ENCODE measurements around the gene NKD2.
"Not testable (repeated sequence)": the region's sequence is repeated elsewhere in the genome, so short reads cannot be mapped to it uniquely, and the experiment has no call there.

Gene NKD2

DNA sequence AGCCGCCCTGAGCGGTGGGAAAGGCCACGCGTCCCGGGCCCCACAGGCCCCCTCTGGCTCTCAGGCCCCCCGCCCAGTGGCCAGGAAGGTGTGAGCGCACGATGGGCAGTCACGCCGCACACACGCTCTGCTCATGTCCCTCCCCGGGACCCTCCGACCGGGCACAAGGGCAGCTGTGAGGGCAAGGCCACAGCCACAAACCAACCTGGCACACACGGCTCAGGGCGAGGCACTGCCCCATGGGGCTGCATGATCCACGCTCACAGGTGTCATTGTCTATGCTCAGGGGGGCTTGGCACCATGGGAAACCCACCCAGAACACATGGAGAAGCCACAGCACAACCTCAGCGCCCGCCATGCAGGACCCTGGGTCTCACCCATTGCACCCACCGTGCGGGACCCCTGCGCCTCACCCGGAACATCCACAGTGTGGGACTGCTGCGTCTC is 52.0 kb downstream of the NKD2 start:
- H3K27me3 ChIP-seq (ENCODE audit: insufficient read depth, low read length, poor library complexity, severe bottlenecking) = no peaks in the 10 kb centered on the region
- H2AFZ ChIP-seq (ENCODE audit: low read length) = no peak overlapping the region
- H3K4me1 ChIP-seq (ENCODE audit: insufficient read depth, low read length, poor library complexity, severe bottlenecking) = no peaks in the 10 kb centered on the region
- H3K4me3 ChIP-seq (ENCODE audit: low read length, poor library complexity, severe bottlenecking) = no peak overlapping the region
- H3K9ac ChIP-seq (ENCODE audit: low read depth, low read length, poor library complexity, severe bottlenecking) = no peak overlapping the region
- H3K4me2 ChIP-seq (ENCODE audit: low read depth, low read length, poor library complexity, severe bottlenecking) = no peak overlapping the region
- H3K79me2 ChIP-seq (ENCODE audit: insufficient read depth, low read length) = no peaks in the 10 kb centered on the region
- no peak for TF ChIP-seq EZH2phosphoT487 (IDR thresholded peaks at IDR 0.05; ENCODE audit: borderline replicate concordance)
- TF ChIP-seq, protein P1, sequence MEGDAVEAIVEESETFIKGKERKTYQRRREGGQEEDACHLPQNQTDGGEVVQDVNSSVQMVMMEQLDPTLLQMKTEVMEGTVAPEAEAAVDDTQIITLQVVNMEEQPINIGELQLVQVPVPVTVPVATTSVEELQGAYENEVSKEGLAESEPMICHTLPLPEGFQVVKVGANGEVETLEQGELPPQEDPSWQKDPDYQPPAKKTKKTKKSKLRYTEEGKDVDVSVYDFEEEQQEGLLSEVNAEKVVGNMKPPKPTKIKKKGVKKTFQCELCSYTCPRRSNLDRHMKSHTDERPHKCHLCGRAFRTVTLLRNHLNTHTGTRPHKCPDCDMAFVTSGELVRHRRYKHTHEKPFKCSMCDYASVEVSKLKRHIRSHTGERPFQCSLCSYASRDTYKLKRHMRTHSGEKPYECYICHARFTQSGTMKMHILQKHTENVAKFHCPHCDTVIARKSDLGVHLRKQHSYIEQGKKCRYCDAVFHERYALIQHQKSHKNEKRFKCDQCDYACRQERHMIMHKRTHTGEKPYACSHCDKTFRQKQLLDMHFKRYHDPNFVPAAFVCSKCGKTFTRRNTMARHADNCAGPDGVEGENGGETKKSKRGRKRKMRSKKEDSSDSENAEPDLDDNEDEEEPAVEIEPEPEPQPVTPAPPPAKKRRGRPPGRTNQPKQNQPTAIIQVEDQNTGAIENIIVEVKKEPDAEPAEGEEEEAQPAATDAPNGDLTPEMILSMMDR (conservative IDR thresholded peaks at IDR 0.05; ENCODE audit: low read length) = no peak
- no peaks in the 10 kb centered on the region for H3K9me3 ChIP-seq (ENCODE audit: insufficient read depth, low read depth, low read length)
- no peaks in the 10 kb centered on the region for H3K9me2 ChIP-seq (replicated peaks; ENCODE audit: low read depth, low read length)
- no peaks in the 10 kb centered on the region for H4K20me1 ChIP-seq (ENCODE audit: insufficient read depth, low read length, poor library complexity, severe bottlenecking)
- no peaks in the 10 kb centered on the region for H3K36me3 ChIP-seq (ENCODE audit: insufficient read depth, low read length)
- H3F3A ChIP-seq (ENCODE audit: low read depth) = no peaks in the 10 kb centered on the region

DNA sequence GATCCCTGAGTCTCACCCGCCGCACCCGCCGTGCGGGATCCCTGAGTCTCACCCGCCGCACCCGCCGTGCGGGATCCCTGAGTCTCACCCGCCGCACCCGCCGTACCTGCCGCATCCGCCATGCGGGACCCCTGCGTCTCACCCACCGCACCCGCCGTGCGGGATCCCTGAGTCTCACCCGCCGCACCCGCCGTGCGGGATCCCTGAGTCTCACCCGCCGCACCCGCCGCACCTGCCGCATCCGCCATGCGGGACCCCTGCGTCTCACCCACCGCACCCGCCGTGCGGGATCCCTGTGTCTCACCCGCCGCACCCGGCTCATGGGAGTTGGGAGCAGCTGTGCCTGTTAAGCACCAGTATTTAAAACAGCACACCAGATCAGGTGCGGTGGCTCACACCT is 52.7 kb downstream of the NKD2 start:
- H3K9me2 ChIP-seq (replicated peaks; ENCODE audit: low read depth, low read length); H3K4me2 ChIP-seq (ENCODE audit: low read depth, low read length, poor library complexity, severe bottlenecking); H3K4me3 ChIP-seq (ENCODE audit: low read length, poor library complexity, severe bottlenecking); H3K36me3 ChIP-seq (ENCODE audit: insufficient read depth, low read length); H3K9ac ChIP-seq (ENCODE audit: low read depth, low read length, poor library complexity, severe bottlenecking); H3K9me3 ChIP-seq (ENCODE audit: insufficient read depth, low read depth, low read length); H4K20me1 ChIP-seq (ENCODE audit: insufficient read depth, low read length, poor library complexity, severe bottlenecking); H3K79me2 ChIP-seq (ENCODE audit: insufficient read depth, low read length); H2AFZ ChIP-seq (ENCODE audit: low read length); H3F3A ChIP-seq (ENCODE audit: low read depth); H3K4me1 ChIP-seq (ENCODE audit: insufficient read depth, low read length, poor library complexity, severe bottlenecking); H3K27me3 ChIP-seq (ENCODE audit: insufficient read depth, low read length, poor library complexity, severe bottlenecking): not testable (repeated sequence)

DNA sequence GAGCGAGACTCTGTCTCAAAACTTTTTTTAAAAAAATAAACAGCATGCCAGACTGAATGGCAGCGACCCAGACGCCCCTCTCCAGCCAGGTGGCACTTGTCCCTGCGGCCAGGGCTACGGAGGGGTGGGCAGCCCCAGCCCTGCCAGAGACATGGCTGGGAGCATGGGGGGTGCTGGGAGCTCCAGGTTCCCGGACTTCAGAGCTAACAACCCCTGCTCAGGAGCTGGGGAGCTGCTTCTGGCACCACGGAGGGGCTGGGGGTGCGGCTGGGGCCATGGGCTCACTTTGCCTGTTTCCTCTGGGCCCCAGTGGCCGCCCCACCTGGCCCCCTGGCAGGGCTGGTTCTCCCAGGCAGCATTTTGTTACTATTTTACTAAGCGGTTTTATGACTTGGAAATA is 53.3 kb downstream of the NKD2 start:
- Histone ChIP-seq H3K27me3 (ENCODE audit: insufficient read depth, low read length, poor library complexity, severe bottlenecking) (no peaks in the 10 kb centered on the region), H3K4me2 (ENCODE audit: low read depth, low read length, poor library complexity, severe bottlenecking) (no peak overlapping the region), H3K36me3 (ENCODE audit: insufficient read depth, low read length) (no peaks in the 10 kb centered on the region), H3K4me1 (ENCODE audit: insufficient read depth, low read length, poor library complexity, severe bottlenecking) (no peaks in the 10 kb centered on the region), H3K9me3 (ENCODE audit: insufficient read depth, low read depth, low read length) (no peaks in the 10 kb centered on the region), H3K9ac (ENCODE audit: low read depth, low read length, poor library complexity, severe bottlenecking) (no peak overlapping the region), H3F3A (ENCODE audit: low read depth) (no peaks in the 10 kb centered on the region), H3K9me2 (replicated peaks; ENCODE audit: low read depth, low read length) (no peaks in the 10 kb centered on the region), H3K79me2 (ENCODE audit: insufficient read depth, low read length) (no peaks in the 10 kb centered on the region), H2AFZ (ENCODE audit: low read length) (no peak overlapping the region), H3K4me3 (ENCODE audit: low read length, poor library complexity, severe bottlenecking) (no peak overlapping the region), H4K20me1 (ENCODE audit: insufficient read depth, low read length, poor library complexity, severe bottlenecking) (no peaks in the 10 kb centered on the region)
- TF ChIP-seq, protein P1 (conservative IDR thresholded peaks at IDR 0.05; ENCODE audit: low read length) = no peak
- no peak for TF ChIP-seq EZH2phosphoT487 (IDR thresholded peaks at IDR 0.05; ENCODE audit: borderline replicate concordance)

DNA sequence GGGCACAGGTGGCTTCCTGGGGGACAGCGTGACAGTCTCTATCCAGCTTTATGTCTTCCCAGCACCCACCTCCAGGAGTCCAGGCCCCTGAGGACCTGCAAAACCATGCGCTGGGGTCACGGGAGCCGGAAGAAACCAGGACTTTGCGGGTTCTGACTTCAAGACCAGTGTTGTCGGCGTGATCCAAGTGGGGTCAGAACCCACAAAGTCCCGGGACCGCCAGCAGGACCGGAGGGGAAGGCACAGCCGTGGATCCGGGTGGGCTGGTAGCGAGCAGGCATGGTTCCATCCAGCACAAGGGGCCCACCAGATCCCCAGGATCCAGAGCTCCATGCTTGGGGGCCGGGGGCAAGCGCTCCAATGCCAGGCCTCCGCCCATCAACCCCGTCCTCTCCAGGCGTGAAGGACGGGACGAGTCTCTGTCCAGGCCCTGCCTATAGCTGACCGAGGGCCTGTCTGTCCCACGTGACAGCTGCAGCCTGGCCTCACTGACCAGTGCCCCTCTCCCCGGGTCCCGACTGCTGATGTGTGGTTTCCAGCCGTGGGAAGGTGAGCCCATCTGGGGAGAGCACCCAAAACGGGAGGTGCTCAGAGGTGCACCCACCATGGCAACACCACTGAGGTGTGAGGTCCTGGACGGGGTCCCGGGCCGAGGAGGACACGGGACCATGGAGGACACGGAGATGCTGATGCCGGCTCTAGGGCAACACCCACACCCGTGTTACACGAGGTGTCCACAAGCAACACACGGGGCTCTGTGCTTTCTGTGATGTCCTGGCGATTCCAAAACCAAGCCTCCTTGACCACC is 54.4 kb downstream of the NKD2 start:
- H4K20me1 ChIP-seq (ENCODE audit: insufficient read depth, low read length, poor library complexity, severe bottlenecking) = no peaks in the 10 kb centered on the region
- H3K36me3 ChIP-seq (ENCODE audit: insufficient read depth, low read length) = no peaks in the 10 kb centered on the region
- no peaks in the 10 kb centered on the region for H3K4me1 ChIP-seq (ENCODE audit: insufficient read depth, low read length, poor library complexity, severe bottlenecking)
- H2AFZ ChIP-seq (ENCODE audit: low read length) = no peak overlapping the region
- H3K27me3 ChIP-seq (ENCODE audit: insufficient read depth, low read length, poor library complexity, severe bottlenecking) = no peaks in the 10 kb centered on the region
- no peak overlapping the region for H3K4me3 ChIP-seq (ENCODE audit: low read length, poor library complexity, severe bottlenecking)
- no peaks in the 10 kb centered on the region for H3K9me2 ChIP-seq (replicated peaks; ENCODE audit: low read depth, low read length)
- H3K9ac ChIP-seq (ENCODE audit: low read depth, low read length, poor library complexity, severe bottlenecking) = no peak overlapping the region
- H3F3A ChIP-seq (ENCODE audit: low read depth) = no peaks in the 10 kb centered on the region
- no peaks in the 10 kb centered on the region for H3K9me3 ChIP-seq (ENCODE audit: insufficient read depth, low read depth, low read length)
- H3K79me2 ChIP-seq (ENCODE audit: insufficient read depth, low read length) = no peaks in the 10 kb centered on the region
- no peak overlapping the region for H3K4me2 ChIP-seq (ENCODE audit: low read depth, low read length, poor library complexity, severe bottlenecking)
- TF ChIP-seq, protein P1 (conservative IDR thresholded peaks at IDR 0.05; ENCODE audit: low read length) = no peak
- no peak for TF ChIP-seq EZH2phosphoT487 (IDR thresholded peaks at IDR 0.05; ENCODE audit: borderline replicate concordance)
